Activated CD4-positive, CD25-positive, alpha-beta regulatory T cell (primary cell): ENCODE data around the gene ANKLE2.

Source experiments
- DNase-seq, 4 experiments: peaks; one replicate each; lab custom pipeline; 2025; lab: John Stamatoyannopoulos, UW

The ANKLE2 gene

GRCh38 chr12:132687211-132688164 is 74.1 kb downstream of the ANKLE2 start, which contains the start of the genes POLE and PXMP2:
TSS of gene POLE (minus strand) at chr12:132687342. CDS start at chr12:132687315, 27 bp downstream.
TSS of gene PXMP2 (plus strand) at chr12:132687587. CDS start at chr12:132687671, 84 bp downstream.
- peak; percentile 89 to 96 (median 92) for DNase-seq

GRCh38 chr12:132686825-132687210 is 74.8 kb downstream of the ANKLE2 start:
- DNase-seq, result no peak

- no peak for DNase-seq
Measured at GRCh38 chr12:132685400-132685799, 76.2 kb downstream of the ANKLE2 start.

- no peak for DNase-seq
Measured at GRCh38 chr12:132677492-132677891, 84.1 kb downstream of the ANKLE2 start.

- DNase-seq, result no peak
Measured at GRCh38 chr12:132675757-132676432, 85.7 kb downstream of the ANKLE2 start.
